Measurements from ENCODE around the gene CCDC27.

GRCh38 chr1:3796215-3797061 is 44.2 kb downstream of the CCDC27 start, which contains the start of gene LRRC47:
- TF ChIP-seq CTCF (IDR thresholded peaks at IDR 0.05) (peak in 1 of 3 experiments; percentile 5), POLR2A (IDR thresholded peaks at IDR 0.05) (no peak)
